Measurements from ENCODE around the gene OTUB2. TPM values are rescaled to one million over a fixed set of nuclear protein-coding genes. Genes with fewer than 3 reads are reported as not detected.

OTUB2 gene
- under 1 TPM; 0.25 to 0.29 TPM for total RNA-seq

- H3K36me3 Mint-ChIP-seq (ENCODE audit: low read depth) = no peaks in the 10 kb centered on the region
- POLR2A ChIA-PET = interaction anchor here (0.7 to 1.5 kb wide), 8 partner anchors 9 to 90 kb away, joined by 3 to 5 read pairs (median 3); partner anchors contain the start of genes DDX24 and IFI27L1
- ATAC-seq = peak; percentile 96
- no peak for TF ChIP-seq CTCF (IDR thresholded peaks at IDR 0.05)
- peaks cover 40% of the 10 kb centered on the region for H3K4me1 Mint-ChIP-seq (ENCODE audit: low read depth)
- peak within 1 kb of the TSS; percentile 42 for H3K4me3 Mint-ChIP-seq
- H3K27me3 Mint-ChIP-seq = peaks cover 1% of the 10 kb centered on the region
- CTCF ChIA-PET = interaction anchor here (0.7 to 2.9 kb wide), 7 partner anchors 10 to 110 kb away, joined by 3 to 19 read pairs (median 6); no protein-coding TSS in a partner anchor
- DNase-seq = peak; percentile 98
- H3K27ac Mint-ChIP-seq = no peak within 1 kb of the TSS
- intact Hi-C loops (cut with micrococcal nuclease) = no loop called here
- no peaks in the 10 kb centered on the region for H3K9me3 Mint-ChIP-seq
Observed at GRCh38 chr14:94026173-94026888, at the start of gene OTUB2. TSS of gene OTUB2 (plus strand) at chr14:94026340. CDS start at chr14:94026538, 198 bp downstream.

GRCh38 chr14:93976477-93977057, 49.6 kb upstream of the OTUB2 start, which contains the start of gene ASB2:
TSS of gene ASB2 (minus strand) at chr14:93976570. CDS start at chr14:93964539, 12,031 bp downstream.
- no peak for ATAC-seq
- Mint-ChIP-seq H3K4me3 (peak within 1 kb of the TSS; percentile 45), H3K4me1 (ENCODE audit: low read depth) (peaks cover 76% of the 10 kb centered on the region), H3K27me3 (no peaks in the 10 kb centered on the region), H3K36me3 (ENCODE audit: low read depth) (peaks cover 37% of the 10 kb centered on the region), H3K9me3 (peaks cover 28% of the 10 kb centered on the region), H3K27ac (peak within 1 kb of the TSS; percentile 91)
- ChIA-PET POLR2A (interaction anchor here (1.6 to 12.3 kb wide), 2 partner anchors 15 to 19 kb away, joined by 4 to 180 read pairs; no protein-coding TSS in a partner anchor), CTCF (interaction anchor here (0.9 to 13.6 kb wide), 3 partner anchors 14 to 37 kb away, joined by 3 to 290 read pairs (median 5); no protein-coding TSS in a partner anchor)
- no peak for DNase-seq
- intact Hi-C loops (cut with micrococcal nuclease) = loop anchor here (5.0 kb wide), 1 partner anchor 34 kb away; no protein-coding TSS in a partner anchor
- no peak for TF ChIP-seq CTCF (IDR thresholded peaks at IDR 0.05)

DNA sequence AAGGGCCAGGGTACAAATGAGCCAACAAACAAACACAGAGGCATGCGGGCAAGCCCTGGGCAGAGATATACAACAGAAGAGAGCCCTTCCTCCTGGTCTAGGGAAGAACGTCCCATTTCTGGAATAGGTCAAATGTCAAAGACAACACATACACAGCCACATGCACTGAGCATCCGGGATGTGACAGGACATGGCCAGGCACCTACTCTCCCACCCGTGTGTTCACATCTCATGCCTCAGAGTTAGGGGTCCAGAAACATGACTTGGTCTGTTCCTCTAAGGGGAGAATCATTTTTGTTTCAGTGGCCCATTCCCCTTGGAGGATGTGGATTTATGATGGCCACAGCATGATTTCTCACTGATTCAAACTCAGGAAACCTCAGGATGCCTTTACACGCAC, 49.0 kb upstream of the OTUB2 start:
- ChIA-PET CTCF (interaction anchor here (1.7 to 13.6 kb wide), 3 partner anchors 14 to 37 kb away, joined by 5 to 290 read pairs (median 7); no protein-coding TSS in a partner anchor), POLR2A (interaction anchor here (1.6 to 12.3 kb wide), 4 partner anchors 8 to 21 kb away, joined by 4 to 180 read pairs (median 16); no protein-coding TSS in a partner anchor)
- TF ChIP-seq CTCF (IDR thresholded peaks at IDR 0.05) = no peak
- Mint-ChIP-seq H3K27me3 (no peaks in the 10 kb centered on the region), H3K36me3 (ENCODE audit: low read depth) (peaks cover 37% of the 10 kb centered on the region), H3K4me1 (ENCODE audit: low read depth) (peaks cover 72% of the 10 kb centered on the region), H3K4me3 (peak overlapping the region; percentile 45), H3K27ac (peak overlapping the region; percentile 91), H3K9me3 (peaks cover 28% of the 10 kb centered on the region)
- ATAC-seq (no peak), DNase-seq (no peak)
- intact Hi-C loops (cut with micrococcal nuclease) = loop anchor here (5.0 kb wide), 1 partner anchor 35 kb away; no protein-coding TSS in a partner anchor

DNA sequence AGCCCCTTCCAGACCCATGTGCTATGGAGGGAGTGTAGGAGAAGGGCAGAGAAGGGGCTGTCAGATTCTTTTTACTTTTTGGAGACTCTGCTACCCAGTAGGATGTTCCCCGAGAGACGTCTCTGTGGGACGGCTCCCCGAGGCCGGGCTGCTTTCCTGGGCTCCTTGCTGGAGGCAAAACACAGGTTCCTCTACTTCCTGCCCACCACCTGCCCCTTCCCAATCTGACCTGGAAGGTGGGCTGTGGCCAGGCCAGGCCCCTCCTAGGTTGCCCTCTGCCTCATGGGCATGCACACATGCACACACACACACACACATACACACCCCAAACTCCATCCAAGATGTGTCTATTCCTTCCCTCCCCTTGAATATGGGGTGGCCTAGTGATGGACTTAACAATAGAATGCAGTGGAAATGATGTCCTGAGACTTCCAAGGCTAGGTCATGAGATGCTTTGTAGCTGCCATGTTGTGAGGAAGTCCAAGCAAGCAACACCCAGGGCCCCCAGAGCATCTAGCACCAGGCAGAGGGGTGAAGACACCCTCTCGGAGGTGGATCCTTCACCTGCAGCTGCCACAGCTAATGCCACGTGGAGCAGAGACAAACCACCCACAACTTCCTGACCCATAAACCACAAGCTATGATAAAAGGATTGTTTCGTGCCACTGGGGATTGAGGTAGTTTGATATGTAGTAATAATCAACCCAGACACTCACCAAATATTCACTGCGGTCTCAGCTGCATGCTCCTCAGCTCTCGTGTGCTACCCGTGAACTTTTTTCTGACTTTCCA, 48.2 kb upstream of the OTUB2 start:
- DNase-seq = peak; percentile 89
- ChIA-PET POLR2A (interaction anchor here (0.8 to 12.3 kb wide), 13 partner anchors 9 to 51 kb away, joined by 3 to 180 read pairs (median 4); no protein-coding TSS in a partner anchor), CTCF (interaction anchor here (0.8 to 13.6 kb wide), 10 partner anchors 9 to 38 kb away, joined by 3 to 290 read pairs (median 4); no protein-coding TSS in a partner anchor)
- no peak for TF ChIP-seq CTCF (IDR thresholded peaks at IDR 0.05)
- H3K4me3 Mint-ChIP-seq = peak overlapping the region; percentile 40
- no peaks in the 10 kb centered on the region for H3K27me3 Mint-ChIP-seq
- H3K4me1 Mint-ChIP-seq (ENCODE audit: low read depth) = peaks cover 66% of the 10 kb centered on the region
- intact Hi-C loops (cut with micrococcal nuclease) = loop anchor here (2.0 to 5.0 kb wide), 2 partner anchors 17 to 36 kb away; no protein-coding TSS in a partner anchor
- peak overlapping the region; percentile 91 for H3K27ac Mint-ChIP-seq
- H3K36me3 Mint-ChIP-seq (ENCODE audit: low read depth) = peaks cover 37% of the 10 kb centered on the region
- H3K9me3 Mint-ChIP-seq = peaks cover 28% of the 10 kb centered on the region
- peak; percentile 84 for ATAC-seq
